ENCODE measurements around the gene NLRP1. TPM values are rescaled to one million over a fixed set of nuclear protein-coding genes. Genes with fewer than 3 reads are reported as not detected.

The NLRP1 gene
- total and polyA plus RNA-seq, 2 experiments from 2014 or later: 102 to 103 TPM

DNA sequence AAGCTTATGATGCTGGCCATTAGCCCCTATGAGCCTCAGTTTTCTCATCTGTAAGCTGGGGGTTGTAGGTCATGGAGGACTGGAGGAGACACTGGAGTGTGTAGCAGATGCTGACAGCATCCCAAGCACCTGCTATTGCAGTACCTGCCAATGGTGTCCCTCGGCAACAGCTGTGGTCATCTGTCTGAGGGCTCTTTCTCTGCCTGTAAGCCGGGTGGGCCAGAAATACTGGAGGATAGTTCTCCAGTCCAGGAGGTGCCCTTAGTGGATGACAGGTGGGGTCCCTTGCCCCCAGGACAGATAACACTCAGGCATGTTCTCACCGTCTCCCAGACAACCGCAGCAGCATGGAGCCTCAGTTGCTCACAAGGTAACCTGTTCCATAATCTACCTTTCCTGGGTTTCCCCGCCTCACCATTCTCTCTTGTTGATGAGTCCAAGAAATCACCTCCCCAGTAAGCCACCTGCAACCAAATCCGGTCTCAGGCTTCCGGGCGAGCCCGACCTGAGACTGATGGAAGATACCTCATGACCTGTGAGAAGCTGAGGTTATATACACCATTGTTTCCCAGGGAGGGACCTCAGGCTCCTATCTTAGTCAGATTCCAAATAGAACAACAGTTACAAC is 23.8 kb downstream of the NLRP1 start:
- Histone ChIP-seq H3K4me1 (ENCODE audit: low read depth) (no peaks in the 10 kb centered on the region), H3K27ac (no peak overlapping the region), H3K36me3 (no peaks in the 10 kb centered on the region), H3K9me3 (ENCODE audit: low read depth) (no peaks in the 10 kb centered on the region), H3K4me3 (no peak overlapping the region), H3K27me3 (no peaks in the 10 kb centered on the region)
- no peak for DNase-seq (ENCODE audit: low read depth in 1 of 2, low spot score in 1 of 2)
- TF ChIP-seq, protein P1, sequence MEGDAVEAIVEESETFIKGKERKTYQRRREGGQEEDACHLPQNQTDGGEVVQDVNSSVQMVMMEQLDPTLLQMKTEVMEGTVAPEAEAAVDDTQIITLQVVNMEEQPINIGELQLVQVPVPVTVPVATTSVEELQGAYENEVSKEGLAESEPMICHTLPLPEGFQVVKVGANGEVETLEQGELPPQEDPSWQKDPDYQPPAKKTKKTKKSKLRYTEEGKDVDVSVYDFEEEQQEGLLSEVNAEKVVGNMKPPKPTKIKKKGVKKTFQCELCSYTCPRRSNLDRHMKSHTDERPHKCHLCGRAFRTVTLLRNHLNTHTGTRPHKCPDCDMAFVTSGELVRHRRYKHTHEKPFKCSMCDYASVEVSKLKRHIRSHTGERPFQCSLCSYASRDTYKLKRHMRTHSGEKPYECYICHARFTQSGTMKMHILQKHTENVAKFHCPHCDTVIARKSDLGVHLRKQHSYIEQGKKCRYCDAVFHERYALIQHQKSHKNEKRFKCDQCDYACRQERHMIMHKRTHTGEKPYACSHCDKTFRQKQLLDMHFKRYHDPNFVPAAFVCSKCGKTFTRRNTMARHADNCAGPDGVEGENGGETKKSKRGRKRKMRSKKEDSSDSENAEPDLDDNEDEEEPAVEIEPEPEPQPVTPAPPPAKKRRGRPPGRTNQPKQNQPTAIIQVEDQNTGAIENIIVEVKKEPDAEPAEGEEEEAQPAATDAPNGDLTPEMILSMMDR (IDR thresholded peaks at IDR 0.05; ENCODE audit: low read depth, low read length): no peak

DNA sequence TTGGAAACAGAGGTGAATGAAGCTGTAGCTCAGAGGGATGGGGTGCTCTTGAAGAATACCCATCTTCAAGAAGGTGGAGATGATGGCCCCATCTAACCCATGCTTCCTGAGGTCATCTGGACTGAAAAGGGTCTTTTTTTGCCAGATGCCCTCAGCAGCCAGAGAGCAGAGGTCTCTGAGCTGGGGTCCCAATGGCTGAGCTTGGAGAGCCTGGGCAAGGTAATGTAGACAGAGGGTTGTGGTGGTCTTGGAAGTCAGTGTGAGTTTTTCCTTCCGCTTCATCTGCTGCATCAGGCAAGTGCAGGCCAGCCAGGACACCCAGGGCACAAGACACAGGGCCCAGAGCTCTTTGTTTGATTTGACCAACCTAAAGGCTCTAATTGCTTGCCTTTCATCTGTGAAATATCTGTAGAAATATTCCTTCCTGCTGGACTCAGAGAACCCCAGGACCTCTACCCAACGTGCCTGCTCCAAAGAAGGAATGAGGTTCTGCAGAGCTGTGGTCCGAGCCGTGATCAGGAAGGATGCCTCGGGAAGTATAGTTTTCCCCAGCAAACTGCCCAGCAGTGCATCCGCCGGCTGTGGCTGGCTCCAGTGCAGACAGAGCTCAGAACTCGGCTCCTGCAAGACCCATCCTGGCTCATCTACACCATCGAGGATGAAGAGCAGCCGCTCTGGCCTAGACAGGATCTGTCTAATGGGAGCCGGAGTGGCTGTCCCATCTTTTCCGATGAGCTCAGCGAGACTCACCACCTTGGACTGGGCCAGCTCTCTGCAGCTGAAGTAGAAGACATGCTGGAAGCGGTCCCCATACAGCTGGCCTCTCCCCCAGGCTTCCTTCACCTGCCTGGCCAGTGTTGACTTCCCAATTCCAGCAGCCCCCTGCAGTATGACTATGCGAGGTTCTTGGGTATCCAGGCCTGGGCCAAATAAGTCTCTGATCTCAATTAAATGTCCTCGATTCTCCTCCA is 25.2 kb downstream of the NLRP1 start:
- H3K4me1 ChIP-seq (ENCODE audit: low read depth): no peaks in the 10 kb centered on the region
- DNase-seq (ENCODE audit: low read depth in 1 of 2, low spot score in 1 of 2): no peak
- TF ChIP-seq, protein P1 (IDR thresholded peaks at IDR 0.05; ENCODE audit: low read depth, low read length): no peak
- H3K27me3 ChIP-seq: no peaks in the 10 kb centered on the region
- H3K36me3 ChIP-seq: no peaks in the 10 kb centered on the region
- H3K9me3 ChIP-seq (ENCODE audit: low read depth): no peaks in the 10 kb centered on the region
- H3K27ac ChIP-seq: no peak overlapping the region
- H3K4me3 ChIP-seq: no peak overlapping the region

DNA sequence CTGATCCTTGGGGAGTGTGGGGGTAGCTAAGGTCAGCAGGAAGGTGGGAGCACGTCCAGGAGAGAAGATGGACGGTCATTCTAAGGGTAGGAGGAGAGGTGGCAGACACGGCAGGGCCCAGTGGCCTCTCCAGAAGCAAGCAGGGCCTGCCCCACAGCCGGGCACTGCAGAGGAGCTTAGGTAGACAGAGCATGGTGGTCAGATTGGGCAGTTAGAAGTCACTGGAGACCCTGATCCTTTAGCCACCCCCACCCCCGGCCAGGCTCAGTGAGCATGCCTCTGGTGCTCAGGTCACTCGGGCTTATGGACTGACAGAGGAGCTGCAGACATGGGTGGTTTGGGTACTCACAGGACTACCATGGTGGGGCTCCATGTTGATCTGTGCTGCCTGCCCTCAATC is 26.3 kb downstream of the NLRP1 start:
- DNase-seq (ENCODE audit: low read depth in 1 of 2, low spot score in 1 of 2): no peak
- H3K4me1 ChIP-seq (ENCODE audit: low read depth): no peaks in the 10 kb centered on the region
- TF ChIP-seq, protein P1 (IDR thresholded peaks at IDR 0.05; ENCODE audit: low read depth, low read length): no peak
- H3K9me3 ChIP-seq (ENCODE audit: low read depth): no peaks in the 10 kb centered on the region
- no peak overlapping the region for H3K27ac ChIP-seq
- no peak overlapping the region for H3K4me3 ChIP-seq
- H3K36me3 ChIP-seq: no peaks in the 10 kb centered on the region
- H3K27me3 ChIP-seq: no peaks in the 10 kb centered on the region

DNA sequence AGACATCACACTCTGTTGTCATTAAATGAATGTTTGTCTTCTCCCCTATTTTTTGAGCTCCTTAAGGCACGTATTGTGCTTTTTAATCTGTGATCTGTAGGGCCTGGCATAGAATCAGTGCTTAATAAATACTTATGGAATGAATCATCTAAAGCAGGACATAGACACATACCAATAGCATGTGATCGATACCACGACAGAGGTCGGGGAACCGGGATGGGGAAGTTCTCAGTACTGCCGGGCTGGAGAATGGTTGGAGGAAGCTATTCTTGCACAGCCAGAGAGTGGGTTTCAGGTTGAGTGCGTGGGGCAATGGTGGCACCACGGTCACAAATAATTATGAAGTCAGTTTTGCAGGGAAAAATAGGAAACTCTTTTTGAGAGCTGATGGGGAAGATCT is 26.8 kb downstream of the NLRP1 start:
- TF ChIP-seq, protein P1 (IDR thresholded peaks at IDR 0.05; ENCODE audit: low read depth, low read length): no peak
- H3K36me3 ChIP-seq: no peaks in the 10 kb centered on the region
- no peaks in the 10 kb centered on the region for H3K9me3 ChIP-seq (ENCODE audit: low read depth)
- H3K4me1 ChIP-seq (ENCODE audit: low read depth): no peaks in the 10 kb centered on the region
- no peaks in the 10 kb centered on the region for H3K27me3 ChIP-seq
- no peak overlapping the region for H3K4me3 ChIP-seq
- DNase-seq (ENCODE audit: low read depth in 1 of 2, low spot score in 1 of 2): peak in 1 of 2 donors; percentile 34
- H3K27ac ChIP-seq: no peak overlapping the region

DNA sequence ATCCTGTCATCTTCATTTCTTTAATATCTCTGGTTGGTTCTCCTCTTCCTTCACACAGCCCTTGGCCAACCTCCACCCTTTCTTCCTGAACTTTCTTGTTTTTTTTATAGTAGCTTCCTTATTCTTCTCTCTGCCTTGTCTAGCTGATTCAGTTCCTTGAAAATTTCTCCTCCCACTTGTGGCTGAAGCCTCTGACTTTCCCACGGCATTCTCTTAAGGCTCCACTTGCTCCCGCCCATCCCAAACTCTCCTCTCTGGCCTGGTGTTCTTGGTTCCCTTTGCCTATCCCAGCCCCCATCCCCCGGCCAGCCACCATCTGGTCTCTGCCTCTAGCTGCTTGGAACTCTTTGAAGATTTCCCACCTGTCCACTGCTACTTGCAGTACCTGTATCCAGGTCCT is 29.1 kb downstream of the NLRP1 start:
- H3K4me1 ChIP-seq (ENCODE audit: low read depth): no peaks in the 10 kb centered on the region
- TF ChIP-seq, protein P1 (IDR thresholded peaks at IDR 0.05; ENCODE audit: low read depth, low read length): no peak
- H3K36me3 ChIP-seq: no peaks in the 10 kb centered on the region
- DNase-seq (ENCODE audit: low read depth in 1 of 2, low spot score in 1 of 2): peak in 1 of 2 donors; percentile 51
- no peak overlapping the region for H3K27ac ChIP-seq
- H3K4me3 ChIP-seq: no peak overlapping the region
- no peaks in the 10 kb centered on the region for H3K9me3 ChIP-seq (ENCODE audit: low read depth)
- H3K27me3 ChIP-seq: no peaks in the 10 kb centered on the region
